ENCODE data around the gene ZBP1. TPM values are rescaled to one million over a fixed set of nuclear protein-coding genes. Genes with fewer than 3 reads are reported as not detected.

The ZBP1 gene
- total and polyA plus RNA-seq, 10 of the 15 experiments (the other 5 are each of a cell fraction or from before 2014, with no cell fraction given): 0.93 to 10.6 (median 4.8) TPM

DNA sequence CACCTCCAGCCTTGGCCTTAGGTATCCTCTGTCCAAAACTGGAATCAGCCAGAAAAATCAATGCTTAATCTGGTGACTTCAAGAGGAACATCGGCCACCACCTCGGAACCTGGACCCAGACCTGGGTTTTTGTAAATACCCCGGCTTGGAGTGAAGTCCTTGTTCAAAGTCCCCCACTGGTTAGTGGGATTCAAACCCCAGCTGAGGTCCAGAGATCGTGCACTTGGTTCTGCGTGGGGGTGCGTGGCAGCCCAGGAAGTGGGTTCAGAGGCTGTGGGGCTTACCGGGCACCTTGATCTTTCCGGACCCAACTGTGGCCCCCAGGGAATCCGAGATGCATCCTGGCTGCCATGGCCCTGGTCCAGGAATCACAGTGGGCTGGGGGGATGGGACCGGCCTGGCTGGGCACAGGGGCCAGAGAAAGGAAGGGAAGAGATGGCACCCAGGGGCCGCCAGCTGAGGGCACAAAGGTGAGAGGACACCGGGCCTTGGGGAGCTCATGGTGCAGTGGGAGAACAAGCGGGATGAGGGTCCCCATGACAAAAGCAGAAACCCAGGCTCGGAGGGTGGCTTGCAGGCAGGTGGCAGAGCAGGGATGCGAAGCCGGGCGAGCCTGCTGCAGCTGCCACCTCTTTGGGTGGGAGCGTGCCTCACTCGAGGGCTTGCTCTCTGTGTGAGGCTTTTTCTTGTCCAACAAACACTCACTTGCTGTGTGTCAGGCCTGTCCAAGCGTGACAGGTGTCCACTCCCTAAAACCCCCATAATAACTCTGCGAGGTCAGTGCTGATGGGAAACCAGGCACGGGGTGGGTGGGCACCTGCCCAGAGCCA, 27.7 kb downstream of the ZBP1 start:
- Histone ChIP-seq H3K9ac (ENCODE audit: control insufficient read depth, insufficient read depth, low read length) (no peak overlapping the region), H3K36me3 (ENCODE audit: control insufficient read depth in 2 of 2, insufficient read depth in 2 of 2, low read length in 1 of 2) (no peaks in the 10 kb centered on the region), H3K27ac (ENCODE audit: control insufficient read depth, insufficient read depth) (no peak overlapping the region), H3K4me2 (ENCODE audit: control insufficient read depth, insufficient read depth) (no peak overlapping the region), H3K79me2 (ENCODE audit: control insufficient read depth, insufficient read depth, low read length) (no peaks in the 10 kb centered on the region), H4K20me1 (ENCODE audit: control insufficient read depth, insufficient read depth) (no peaks in the 10 kb centered on the region), H3K9me3 (replicated peaks; ENCODE audit: control insufficient read depth, insufficient read depth, low read length) (peaks cover 2% of the 10 kb centered on the region; the same call in 1 of the 3 replicates), H3K27me3 (replicated peaks in 1 of 2; ENCODE audit: control insufficient read depth in 2 of 2, insufficient read depth in 2 of 2, low read length in 1 of 2) (no peaks in the 10 kb centered on the region; a peak in 1 of 4 replicates), H2AFZ (ENCODE audit: control insufficient read depth, low read depth, low read length) (no peak overlapping the region), H3K4me1 (ENCODE audit: control insufficient read depth, insufficient read depth, low read length) (no peaks in the 10 kb centered on the region; the same call in none of the 2 replicates), H3K4me3 (no peak overlapping the region)
- FAIRE-seq (no peak), ATAC-seq (no peak), DNase-seq (ENCODE audit: low read depth, low spot score) (no peak)
- in situ Hi-C loops (cut with MboI) (loop anchor here (5.0 to 10.0 kb wide), 4 partner anchors 80 to 592 kb away; no protein-coding TSS in a partner anchor), intact Hi-C loops (cut with micrococcal nuclease; ENCODE audit: unreplicated experiment) (loop anchor here (1.0 to 2.0 kb wide), 2 partner anchors 93 to 210 kb away; no protein-coding TSS in a partner anchor)
- SMC1A ChIA-PET (ENCODE audit: uncharacterized antibody, unreplicated experiment): interaction anchor here (1.3 to 1.5 kb wide), 2 partner anchors 77 to 94 kb away, joined by 3 to 5 read pairs; no protein-coding TSS in a partner anchor
- CTCF ChIA-PET: interaction anchor here (1.0 to 1.9 kb wide), 5 partner anchors 76 to 592 kb away, joined by 3 to 6 read pairs (median 3); no protein-coding TSS in a partner anchor
- RAD21 ChIA-PET (ENCODE audit: unreplicated experiment): interaction anchor here (0.6 to 5.0 kb wide), 5 partner anchors 71 to 93 kb away, joined by 3 to 31 read pairs (median 4); no protein-coding TSS in a partner anchor
- POLR2A ChIA-PET: no interaction called here
- WGBS (ENCODE audit: insufficient coverage, insufficient replicate concordance, low lambda C conversion rate, missing lambda C conversion rate): 34% methylated on average over 22 of the region's 22 CpGs
- no TSS peak for BruUV-seq (replicated peaks)
- TF ChIP-seq, protein P1, sequence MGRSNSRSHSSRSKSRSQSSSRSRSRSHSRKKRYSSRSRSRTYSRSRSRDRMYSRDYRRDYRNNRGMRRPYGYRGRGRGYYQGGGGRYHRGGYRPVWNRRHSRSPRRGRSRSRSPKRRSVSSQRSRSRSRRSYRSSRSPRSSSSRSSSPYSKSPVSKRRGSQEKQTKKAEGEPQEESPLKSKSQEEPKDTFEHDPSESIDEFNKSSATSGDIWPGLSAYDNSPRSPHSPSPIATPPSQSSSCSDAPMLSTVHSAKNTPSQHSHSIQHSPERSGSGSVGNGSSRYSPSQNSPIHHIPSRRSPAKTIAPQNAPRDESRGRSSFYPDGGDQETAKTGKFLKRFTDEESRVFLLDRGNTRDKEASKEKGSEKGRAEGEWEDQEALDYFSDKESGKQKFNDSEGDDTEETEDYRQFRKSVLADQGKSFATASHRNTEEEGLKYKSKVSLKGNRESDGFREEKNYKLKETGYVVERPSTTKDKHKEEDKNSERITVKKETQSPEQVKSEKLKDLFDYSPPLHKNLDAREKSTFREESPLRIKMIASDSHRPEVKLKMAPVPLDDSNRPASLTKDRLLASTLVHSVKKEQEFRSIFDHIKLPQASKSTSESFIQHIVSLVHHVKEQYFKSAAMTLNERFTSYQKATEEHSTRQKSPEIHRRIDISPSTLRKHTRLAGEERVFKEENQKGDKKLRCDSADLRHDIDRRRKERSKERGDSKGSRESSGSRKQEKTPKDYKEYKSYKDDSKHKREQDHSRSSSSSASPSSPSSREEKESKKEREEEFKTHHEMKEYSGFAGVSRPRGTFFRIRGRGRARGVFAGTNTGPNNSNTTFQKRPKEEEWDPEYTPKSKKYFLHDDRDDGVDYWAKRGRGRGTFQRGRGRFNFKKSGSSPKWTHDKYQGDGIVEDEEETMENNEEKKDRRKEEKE (IDR thresholded peaks at IDR 0.05): no peak
- no peak for TF ChIP-seq WRNIP1 (IDR thresholded peaks at IDR 0.05; ENCODE audit: borderline replicate concordance, low read depth, low read length)
- TF ChIP-seq, protein P2, sequence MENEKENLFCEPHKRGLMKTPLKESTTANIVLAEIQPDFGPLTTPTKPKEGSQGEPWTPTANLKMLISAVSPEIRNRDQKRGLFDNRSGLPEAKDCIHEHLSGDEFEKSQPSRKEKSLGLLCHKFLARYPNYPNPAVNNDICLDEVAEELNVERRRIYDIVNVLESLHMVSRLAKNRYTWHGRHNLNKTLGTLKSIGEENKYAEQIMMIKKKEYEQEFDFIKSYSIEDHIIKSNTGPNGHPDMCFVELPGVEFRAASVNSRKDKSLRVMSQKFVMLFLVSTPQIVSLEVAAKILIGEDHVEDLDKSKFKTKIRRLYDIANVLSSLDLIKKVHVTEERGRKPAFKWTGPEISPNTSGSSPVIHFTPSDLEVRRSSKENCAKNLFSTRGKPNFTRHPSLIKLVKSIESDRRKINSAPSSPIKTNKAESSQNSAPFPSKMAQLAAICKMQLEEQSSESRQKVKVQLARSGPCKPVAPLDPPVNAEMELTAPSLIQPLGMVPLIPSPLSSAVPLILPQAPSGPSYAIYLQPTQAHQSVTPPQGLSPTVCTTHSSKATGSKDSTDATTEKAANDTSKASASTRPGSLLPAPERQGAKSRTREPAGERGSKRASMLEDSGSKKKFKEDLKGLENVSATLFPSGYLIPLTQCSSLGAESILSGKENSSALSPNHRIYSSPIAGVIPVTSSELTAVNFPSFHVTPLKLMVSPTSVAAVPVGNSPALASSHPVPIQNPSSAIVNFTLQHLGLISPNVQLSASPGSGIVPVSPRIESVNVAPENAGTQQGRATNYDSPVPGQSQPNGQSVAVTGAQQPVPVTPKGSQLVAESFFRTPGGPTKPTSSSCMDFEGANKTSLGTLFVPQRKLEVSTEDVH (IDR thresholded peaks at IDR 0.05; ENCODE audit: low read depth, partially characterized antibody): no peak
- TF ChIP-seq, protein P3, sequence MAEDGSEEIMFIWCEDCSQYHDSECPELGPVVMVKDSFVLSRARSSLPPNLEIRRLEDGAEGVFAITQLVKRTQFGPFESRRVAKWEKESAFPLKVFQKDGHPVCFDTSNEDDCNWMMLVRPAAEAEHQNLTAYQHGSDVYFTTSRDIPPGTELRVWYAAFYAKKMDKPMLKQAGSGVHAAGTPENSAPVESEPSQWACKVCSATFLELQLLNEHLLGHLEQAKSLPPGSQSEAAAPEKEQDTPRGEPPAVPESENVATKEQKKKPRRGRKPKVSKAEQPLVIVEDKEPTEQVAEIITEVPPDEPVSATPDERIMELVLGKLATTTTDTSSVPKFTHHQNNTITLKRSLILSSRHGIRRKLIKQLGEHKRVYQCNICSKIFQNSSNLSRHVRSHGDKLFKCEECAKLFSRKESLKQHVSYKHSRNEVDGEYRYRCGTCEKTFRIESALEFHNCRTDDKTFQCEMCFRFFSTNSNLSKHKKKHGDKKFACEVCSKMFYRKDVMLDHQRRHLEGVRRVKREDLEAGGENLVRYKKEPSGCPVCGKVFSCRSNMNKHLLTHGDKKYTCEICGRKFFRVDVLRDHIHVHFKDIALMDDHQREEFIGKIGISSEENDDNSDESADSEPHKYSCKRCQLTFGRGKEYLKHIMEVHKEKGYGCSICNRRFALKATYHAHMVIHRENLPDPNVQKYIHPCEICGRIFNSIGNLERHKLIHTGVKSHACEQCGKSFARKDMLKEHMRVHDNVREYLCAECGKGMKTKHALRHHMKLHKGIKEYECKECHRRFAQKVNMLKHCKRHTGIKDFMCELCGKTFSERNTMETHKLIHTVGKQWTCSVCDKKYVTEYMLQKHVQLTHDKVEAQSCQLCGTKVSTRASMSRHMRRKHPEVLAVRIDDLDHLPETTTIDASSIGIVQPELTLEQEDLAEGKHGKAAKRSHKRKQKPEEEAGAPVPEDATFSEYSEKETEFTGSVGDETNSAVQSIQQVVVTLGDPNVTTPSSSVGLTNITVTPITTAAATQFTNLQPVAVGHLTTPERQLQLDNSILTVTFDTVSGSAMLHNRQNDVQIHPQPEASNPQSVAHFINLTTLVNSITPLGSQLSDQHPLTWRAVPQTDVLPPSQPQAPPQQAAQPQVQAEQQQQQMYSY (CRISPR knock-in tag; IDR thresholded peaks at IDR 0.05): no peak
- TF ChIP-seq SP1 (IDR thresholded peaks at IDR 0.05; ENCODE audit: low read depth, low read length): no peak
- TF ChIP-seq NR2C1 (IDR thresholded peaks at IDR 0.05): no peak
- no peak for TF ChIP-seq RBBP5 (conservative IDR thresholded peaks at IDR 0.05)
